ENCODE data around the gene CDH18.

GRCh38 chr5:19487480-19487879, 500.5 kb downstream of the CDH18 start:
- TF ChIP-seq POLR2AphosphoS5 (IDR thresholded peaks at IDR 0.05; ENCODE audit: low read depth, low read length) = no peak
- TF ChIP-seq, protein P1, sequence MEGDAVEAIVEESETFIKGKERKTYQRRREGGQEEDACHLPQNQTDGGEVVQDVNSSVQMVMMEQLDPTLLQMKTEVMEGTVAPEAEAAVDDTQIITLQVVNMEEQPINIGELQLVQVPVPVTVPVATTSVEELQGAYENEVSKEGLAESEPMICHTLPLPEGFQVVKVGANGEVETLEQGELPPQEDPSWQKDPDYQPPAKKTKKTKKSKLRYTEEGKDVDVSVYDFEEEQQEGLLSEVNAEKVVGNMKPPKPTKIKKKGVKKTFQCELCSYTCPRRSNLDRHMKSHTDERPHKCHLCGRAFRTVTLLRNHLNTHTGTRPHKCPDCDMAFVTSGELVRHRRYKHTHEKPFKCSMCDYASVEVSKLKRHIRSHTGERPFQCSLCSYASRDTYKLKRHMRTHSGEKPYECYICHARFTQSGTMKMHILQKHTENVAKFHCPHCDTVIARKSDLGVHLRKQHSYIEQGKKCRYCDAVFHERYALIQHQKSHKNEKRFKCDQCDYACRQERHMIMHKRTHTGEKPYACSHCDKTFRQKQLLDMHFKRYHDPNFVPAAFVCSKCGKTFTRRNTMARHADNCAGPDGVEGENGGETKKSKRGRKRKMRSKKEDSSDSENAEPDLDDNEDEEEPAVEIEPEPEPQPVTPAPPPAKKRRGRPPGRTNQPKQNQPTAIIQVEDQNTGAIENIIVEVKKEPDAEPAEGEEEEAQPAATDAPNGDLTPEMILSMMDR (IDR thresholded peaks at IDR 0.05) = no peak
- TF ChIP-seq, protein P2, sequence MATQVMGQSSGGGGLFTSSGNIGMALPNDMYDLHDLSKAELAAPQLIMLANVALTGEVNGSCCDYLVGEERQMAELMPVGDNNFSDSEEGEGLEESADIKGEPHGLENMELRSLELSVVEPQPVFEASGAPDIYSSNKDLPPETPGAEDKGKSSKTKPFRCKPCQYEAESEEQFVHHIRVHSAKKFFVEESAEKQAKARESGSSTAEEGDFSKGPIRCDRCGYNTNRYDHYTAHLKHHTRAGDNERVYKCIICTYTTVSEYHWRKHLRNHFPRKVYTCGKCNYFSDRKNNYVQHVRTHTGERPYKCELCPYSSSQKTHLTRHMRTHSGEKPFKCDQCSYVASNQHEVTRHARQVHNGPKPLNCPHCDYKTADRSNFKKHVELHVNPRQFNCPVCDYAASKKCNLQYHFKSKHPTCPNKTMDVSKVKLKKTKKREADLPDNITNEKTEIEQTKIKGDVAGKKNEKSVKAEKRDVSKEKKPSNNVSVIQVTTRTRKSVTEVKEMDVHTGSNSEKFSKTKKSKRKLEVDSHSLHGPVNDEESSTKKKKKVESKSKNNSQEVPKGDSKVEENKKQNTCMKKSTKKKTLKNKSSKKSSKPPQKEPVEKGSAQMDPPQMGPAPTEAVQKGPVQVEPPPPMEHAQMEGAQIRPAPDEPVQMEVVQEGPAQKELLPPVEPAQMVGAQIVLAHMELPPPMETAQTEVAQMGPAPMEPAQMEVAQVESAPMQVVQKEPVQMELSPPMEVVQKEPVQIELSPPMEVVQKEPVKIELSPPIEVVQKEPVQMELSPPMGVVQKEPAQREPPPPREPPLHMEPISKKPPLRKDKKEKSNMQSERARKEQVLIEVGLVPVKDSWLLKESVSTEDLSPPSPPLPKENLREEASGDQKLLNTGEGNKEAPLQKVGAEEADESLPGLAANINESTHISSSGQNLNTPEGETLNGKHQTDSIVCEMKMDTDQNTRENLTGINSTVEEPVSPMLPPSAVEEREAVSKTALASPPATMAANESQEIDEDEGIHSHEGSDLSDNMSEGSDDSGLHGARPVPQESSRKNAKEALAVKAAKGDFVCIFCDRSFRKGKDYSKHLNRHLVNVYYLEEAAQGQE (IDR thresholded peaks at IDR 0.05; ENCODE audit: insufficient read depth in 1 of 2, low read depth in 2 of 2, low read length in 1 of 2) = no peak
- TF ChIP-seq SIN3A (IDR thresholded peaks at IDR 0.05; ENCODE audit: borderline replicate concordance, insufficient read depth, low read depth, low read length) = no peak

All from Panc1 (cell line).